Right renal cortex interstitium (tissue), 3 donors: Measurements from ENCODE around the gene KIAA2012. TPM values are rescaled to one million over a fixed set of nuclear protein-coding genes. Genes with fewer than 3 reads are reported as not detected.
A peak's percentile ranks its signal among the peaks of the same experiment; 100 is the strongest.
"Not testable (repeated sequence)": the region's sequence is repeated elsewhere in the genome, so short reads cannot be mapped to it uniquely, and the experiment has no call there.

Experiments used
- DNase-seq, 3 donors: peaks; one replicate each; pipeline ENCODE4 v3.0.0-alpha.2; 2013; ENCODE audit warnings: low read depth in 3 of 3, low spot score in 2 of 3
- polyA plus RNA-seq, 3 donors: library from polyadenylated mRNA; unstranded; fragments of 120-200 nt; gene quantifications; one replicate each; pipeline ENCODE4 v1.2.1, GENCODE V29; 2013; ENCODE audit not compliant: insufficient read length in 3 of 3

Gene KIAA2012
- polyA plus RNA-seq, 3 donors: 0.07 to 0.11 (median 0.10) TPM

- peak; percentile 60 to 61 (median 61) for DNase-seq
Observed at GRCh38 chr2:202178346-202178958, 105.4 kb downstream of the KIAA2012 start.

DNA sequence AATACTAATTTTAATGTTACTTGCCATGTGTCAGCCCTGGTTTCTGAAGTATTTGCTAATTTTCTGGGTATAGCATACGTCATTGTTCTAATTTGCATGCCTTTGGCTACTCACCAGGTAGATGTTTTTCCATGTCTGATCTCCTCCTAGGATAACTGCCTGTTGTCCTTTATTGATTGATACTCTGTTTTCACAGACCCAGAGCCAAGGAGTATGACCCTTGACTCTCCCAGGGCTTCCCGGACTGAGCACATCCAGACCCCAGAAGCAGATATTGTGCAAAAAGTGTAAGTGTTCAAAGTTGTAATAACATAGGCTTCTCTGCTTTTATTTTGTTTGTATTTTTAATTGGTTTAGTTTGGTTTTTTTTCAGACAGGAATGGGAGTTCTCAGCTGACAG lies 111.5 kb downstream of the KIAA2012 start:
- DNase-seq: no peak

DNA sequence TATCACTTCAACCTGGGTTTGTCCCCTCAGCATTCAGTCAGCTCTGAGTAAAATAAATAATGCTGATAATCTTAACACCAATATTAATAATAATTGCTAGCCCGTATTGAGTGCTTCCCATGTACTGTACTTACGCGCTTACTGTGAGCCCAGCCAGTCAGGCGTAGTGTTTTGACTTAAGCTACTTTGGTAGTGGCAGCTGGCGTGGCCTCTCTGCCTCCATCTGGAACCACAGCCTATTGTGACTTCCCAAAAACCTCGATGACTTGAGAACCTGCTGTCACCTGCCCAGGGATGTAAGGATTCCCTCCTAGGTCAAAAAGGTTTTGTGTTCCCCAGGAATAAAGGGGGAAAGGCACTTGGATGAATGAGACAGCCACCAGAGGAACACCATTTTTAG lies 112.1 kb downstream of the KIAA2012 start:
- no peak for DNase-seq

DNA sequence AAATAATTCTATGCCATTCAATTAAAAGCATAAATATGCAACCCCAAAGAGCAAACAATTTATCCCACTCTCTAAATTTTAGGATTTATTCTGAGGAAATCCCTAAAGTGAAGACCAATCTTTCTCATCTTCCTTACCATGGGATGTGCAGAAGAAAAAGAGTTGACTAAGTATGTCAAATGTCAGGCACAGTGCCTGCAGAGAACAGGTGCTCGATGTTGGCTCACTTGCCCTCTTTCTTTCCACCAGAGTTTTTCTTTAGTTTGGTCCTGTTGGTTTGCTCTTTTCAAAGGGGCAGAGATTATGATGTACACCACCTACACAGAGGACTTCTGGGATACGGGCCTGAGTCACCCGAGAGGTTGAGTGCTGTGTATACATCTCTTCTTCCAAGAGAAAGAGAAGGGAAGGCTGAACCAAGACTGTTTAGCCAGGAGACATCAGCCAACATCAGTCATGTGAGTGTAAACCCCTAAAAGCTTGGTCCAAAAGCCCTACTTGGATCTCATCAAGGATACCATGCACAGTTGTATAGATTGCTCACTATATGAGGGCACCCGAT lies 113.7 kb downstream of the KIAA2012 start:
- no peak for DNase-seq

DNA sequence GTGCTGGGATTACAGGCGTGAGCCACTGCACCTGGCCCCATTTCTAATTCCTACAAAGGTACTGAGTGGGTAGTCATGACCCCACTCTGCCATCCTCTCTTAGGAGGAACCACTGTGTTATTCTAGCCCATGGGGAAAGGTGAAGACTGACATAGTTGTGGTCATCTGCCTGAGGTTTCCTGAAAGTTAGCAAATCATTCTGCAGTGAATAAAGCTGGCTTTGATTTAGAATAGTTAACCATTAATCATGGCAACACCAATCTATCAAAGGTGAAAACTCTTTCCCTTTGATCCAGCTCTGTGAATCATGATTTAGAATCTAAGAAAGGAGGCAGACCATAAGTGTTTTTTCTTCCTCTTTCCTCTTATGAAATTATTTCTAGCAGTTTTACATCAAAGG lies 114.5 kb downstream of the KIAA2012 start:
- DNase-seq: no peak

DNA sequence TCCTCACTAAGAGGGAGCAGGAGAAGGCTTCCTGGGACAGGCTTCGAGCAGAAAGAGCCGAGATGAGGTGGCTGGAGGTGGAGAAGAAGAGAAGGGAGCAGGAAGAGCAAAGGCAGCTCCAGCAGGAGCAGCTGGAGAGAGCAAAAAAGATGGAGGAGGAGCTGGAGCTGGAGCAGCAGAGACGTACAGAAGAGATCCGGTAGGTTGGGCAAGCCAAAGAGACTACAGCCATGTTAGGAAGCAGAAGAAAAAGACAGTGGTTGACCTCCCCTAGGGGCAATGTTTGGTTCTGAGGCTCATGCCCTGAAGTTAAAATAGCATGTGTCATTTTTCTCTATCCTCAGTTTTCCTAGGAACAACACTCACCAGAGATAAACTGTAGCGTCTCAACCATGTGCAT lies 120.2 kb downstream of the KIAA2012 start:
- no peak for DNase-seq

GRCh38 chr2:202193881-202194353 lies 120.9 kb downstream of the KIAA2012 start:
- no peak for DNase-seq

- DNase-seq: no peak
Observed at GRCh38 chr2:202194418-202194817, 121.4 kb downstream of the KIAA2012 start.

DNA sequence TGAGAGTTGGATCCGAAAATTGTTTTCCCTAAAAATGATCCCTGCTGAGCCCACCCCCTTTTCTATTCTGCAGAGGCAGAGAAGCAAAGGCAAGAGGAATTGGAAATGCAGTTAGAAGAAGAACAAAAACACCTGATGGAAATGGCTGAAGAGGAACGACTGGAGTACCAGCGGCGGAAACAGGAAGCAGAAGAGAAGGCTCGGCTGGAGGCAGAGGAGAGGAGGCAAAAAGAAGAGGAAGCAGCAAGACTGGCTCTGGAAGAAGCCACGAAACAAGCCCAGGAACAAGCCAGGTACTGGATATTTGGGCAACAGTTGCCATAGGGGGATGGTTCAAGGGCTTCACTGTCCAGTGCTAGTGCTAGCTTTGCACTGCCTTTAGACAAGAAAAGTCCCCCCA lies 123.7 kb downstream of the KIAA2012 start:
- no peak for DNase-seq

- DNase-seq: no peak
Observed at GRCh38 chr2:202201220-202202160, 128.4 kb downstream of the KIAA2012 start.

DNA sequence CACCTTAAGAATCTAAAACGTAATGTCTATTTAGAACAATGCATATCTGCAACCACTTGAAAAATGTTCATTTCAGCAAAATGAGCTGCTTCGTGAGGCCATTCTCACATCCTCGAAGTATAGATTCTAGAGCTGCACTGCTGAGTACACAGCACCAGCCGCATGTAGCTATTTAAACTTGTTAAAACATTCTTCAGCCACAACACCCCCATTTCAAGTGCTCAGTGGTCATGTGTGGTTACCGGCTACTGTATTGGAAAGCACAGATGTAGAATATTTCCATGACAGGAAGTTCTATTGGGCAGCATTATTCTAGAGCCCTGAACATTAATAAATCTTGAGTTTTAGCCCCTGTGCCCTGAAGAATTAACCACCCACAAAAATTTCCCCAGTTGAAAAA lies 130.3 kb downstream of the KIAA2012 start:
- no peak for DNase-seq

DNA sequence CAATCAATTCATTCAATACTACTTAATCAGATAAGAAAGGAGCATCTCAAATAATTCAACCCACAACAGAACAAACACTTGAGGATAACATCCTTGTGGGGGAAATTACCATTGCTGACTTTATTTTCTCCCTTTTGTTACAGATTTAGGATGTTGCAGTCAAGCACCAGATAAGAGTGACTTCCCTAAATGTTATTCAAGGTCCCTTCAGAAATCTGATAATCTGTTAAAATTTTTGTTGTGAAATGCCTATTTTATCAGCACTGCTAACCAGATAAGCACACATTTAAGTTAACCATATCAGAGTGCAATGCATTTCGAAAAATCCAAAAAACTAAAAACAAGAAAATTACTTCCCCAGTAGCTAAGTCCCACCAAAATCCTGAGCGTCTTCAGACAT lies 131.8 kb downstream of the KIAA2012 start:
- no peak for DNase-seq

DNA sequence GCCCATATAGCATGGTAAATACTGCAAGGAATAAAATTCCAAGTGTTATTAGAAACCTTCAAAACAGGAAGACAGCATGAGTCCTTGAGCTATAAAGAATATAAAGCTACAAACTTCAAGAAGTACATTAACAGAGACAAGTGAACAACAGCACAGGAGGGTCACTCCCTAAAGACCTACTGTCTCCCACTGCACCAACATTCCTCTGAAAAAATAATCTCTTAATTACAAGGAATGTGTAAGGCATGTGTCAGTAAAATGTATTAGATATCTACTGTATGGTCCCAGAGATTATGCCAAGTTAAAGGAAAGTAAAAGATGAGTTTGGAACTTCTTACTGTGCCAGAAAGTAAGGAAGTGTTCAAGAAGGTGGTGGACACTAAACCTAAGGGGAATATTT lies 135.5 kb downstream of the KIAA2012 start:
- no peak for DNase-seq

DNA sequence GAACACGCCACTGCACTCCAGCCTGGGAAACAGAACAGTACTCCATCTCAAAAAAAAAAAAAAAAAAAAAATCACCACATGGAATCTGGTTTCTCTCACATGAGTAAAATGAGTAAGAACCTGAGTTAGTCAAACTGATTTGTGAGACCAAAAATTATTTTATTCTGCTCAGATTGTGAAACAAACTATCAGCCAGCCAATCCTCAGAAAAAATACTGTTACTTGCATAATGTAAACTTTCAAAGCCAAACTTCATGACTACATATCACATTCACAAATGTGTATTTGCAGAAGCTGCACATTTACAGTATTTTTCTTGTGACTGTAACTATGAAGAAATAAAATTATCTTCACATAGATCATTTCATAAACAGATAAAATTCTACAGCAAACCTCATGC lies 142.1 kb downstream of the KIAA2012 start:
- no peak for DNase-seq

DNA sequence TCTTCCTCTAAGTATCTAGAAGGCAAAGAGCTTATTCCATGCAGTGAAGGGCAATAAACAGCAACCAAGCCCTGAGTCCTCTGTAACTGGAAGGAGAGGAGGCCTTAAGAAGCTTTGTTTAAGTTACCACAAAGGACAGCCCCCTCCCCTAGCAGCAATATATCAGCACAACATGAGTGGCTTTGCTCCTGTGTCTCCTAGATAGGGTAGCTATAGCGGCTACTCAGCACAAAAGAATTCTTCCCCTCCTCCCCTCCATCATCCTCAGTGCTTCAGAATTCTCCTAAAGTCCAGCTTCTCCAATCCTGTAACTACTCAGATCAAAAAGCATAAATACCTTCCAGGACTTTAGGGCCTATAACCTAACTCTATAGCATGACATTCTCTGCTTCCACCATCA lies 148.8 kb downstream of the KIAA2012 start:
- no peak for DNase-seq

- DNase-seq: peak; percentile 31 to 41 (median 38)
Observed at GRCh38 chr2:202237787-202238233, 164.8 kb downstream of the KIAA2012 start.

DNA sequence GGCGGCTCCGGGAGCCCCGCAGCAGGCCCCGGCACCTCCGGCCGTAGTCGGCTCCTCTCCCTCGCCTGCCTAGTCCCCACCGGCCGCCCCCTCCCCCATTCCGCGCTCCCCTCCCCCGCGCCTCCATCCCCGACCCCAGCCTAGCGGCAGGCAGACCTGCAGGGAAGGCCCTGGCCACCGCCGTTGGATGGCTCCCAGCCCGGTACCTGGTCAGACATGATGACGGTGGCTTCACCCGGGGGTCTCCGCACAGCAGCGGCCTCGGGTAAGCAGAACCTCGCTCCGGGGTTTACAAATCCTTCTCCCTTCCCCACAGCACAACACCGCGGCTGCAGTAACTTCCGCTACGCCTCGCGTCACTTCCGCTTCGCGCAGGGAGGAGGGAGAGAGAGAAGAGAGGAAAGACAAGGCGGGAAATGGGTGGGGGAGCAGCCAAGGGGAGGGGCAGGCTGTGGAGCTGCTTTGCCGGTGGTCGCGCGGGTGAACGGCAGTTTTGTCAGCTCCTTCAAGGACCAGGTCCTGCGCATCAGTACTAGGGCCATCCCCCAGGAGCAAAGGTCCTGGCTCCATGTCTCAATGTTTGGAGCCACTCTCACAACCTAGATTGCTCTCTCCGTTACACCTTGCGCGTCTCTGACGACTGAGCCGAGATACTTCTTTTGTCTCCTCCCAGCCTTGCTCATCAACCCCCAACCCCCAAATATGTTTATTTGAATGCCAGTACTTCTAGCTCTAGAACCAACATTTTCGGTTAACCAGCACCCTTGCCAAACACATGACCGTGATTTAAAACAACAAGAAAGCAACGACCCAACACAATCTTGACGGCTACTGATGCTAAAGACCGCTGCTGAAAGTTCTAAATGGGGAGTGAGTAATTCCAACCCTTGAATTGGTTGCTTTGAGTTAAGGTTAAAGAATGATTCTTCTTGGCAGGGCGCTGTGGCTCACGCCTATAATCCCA lies 165.5 kb downstream of the KIAA2012 start, which contains the start of gene SUMO1:
SUMO1 (minus strand) TSS at position 364 of the 964 bp plus-strand sequence; CDS start at position 218, 146 bp downstream.
- DNase-seq: peak; percentile 88 to 94 (median 93)

DNA sequence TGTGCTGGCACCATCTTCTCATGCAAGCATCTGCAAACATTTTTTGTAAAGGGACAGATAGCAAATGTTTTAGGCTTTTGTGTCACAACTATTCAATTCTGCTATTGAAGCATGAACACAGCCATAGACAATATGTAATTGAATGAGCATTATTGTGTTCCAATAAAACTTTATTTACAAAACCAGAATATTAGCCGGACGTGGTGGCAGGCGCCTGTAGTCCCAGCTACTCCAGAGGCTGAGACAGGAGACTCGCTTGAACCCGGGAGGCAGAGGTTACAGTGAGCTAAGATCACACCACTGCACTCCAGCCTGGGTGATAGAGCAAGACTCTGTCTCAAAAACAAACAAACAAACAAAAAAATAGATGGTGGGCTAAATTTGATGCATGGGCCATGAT lies 174.7 kb downstream of the KIAA2012 start:
- not testable (repeated sequence) for DNase-seq

DNA sequence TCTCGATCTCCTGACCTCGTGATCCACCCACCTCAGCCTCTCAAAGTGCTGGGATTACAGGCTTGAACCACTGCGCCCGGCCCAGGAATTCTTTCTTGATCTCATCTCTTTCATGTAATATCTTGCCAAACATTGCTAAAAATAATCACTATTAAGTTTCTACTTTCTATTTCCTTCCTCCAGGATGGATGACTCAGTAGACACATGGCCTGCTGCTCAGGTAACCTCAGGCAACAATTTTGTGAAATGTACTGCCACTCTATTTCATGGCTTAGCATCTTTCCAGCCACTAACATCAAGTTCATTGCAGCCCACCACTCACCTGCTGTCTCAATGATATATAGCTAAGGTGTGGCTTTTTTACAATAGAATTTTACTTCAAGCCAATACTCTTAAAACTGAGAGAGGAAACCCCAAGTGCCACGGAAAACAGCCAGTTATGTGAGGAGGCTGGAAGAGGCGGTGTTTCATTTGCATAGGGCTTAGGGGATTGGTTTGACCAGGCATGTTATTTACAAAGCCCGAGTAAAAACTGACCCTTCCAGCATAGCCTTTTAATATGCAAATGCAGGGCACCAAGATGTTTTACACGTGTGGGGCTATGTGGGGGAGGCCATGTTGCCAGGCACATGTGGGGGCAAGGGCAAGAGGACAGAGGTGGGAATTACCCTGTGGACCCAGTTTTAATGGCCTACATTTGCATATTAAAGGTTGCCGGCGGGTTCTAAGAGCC lies 176.6 kb downstream of the KIAA2012 start:
- DNase-seq: no peak
